Retinal pigment epithelial cell (primary cell): ENCODE measurements around the gene LARP4B.

Experiments used
- DNase-seq: peaks from one replicate; pipeline ENCODE4 v3.0.0-alpha.2; 2010; ENCODE audit warnings: low read depth
- H3K4me3 ChIP-seq: 2 replicates; pipeline ENCODE4 v1.5.1; 2011; ENCODE audit warnings: mild to moderate bottlenecking, low read length, control low read depth, moderate library complexity
- CTCF ChIP-seq: conservative IDR thresholded peaks from 2 replicates; pipeline ENCODE4 v1.5.1; 2011; ENCODE audit warnings: low read depth, low read length, control low read depth, inconsistent platforms

The LARP4B gene

DNA sequence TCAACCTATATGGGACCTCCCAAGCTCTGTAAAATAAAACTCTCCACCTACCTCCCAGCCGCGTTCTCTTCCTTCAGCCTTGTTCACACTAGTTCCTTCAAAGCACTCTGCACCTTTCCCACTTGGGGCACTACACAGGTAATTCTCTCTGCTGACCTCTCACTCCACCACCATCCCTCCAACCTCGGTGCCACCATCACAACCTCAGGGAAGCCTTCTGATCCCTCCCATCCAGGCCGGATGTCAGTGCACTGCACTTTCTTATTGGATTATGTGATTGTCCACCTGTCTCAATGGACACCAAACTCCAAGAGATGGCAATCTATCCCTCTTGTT lies 7.0 kb downstream of the LARP4B start:
- no peak for TF ChIP-seq CTCF
- no peak overlapping the region for H3K4me3 ChIP-seq
- DNase-seq, result no peak

- no peak for DNase-seq
- no peak overlapping the region for H3K4me3 ChIP-seq
- no peak for TF ChIP-seq CTCF
Measured at GRCh38 chr10:923844-924523, 7.5 kb downstream of the LARP4B start.

- no peak overlapping the region for H3K4me3 ChIP-seq
- no peak for DNase-seq
- no peak for TF ChIP-seq CTCF
Measured at GRCh38 chr10:921471-922414, 9.8 kb downstream of the LARP4B start.

GRCh38 chr10:920450-920849 lies 11.1 kb downstream of the LARP4B start:
- H3K4me3 ChIP-seq, result no peak overlapping the region
- no peak for DNase-seq
- no peak for TF ChIP-seq CTCF

DNA sequence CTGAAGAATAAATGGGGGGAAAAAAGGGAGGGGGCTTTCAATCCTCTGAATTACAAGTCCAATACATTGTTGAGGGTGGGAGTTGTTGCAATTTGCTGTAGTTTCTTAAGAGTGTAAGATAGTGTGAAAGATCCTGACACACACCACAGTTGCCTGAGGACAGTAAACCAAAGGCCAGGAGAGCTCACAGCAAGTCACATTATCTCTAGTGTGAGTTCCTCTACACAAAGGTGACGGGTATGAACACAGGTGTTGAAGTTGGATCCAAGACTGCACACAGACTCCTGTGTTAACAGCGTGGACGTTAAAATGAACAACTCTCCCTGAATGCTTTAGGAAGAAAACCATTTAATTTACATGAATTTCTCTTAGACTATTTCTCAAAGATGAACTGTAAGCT lies 12.0 kb downstream of the LARP4B start:
- H3K4me3 ChIP-seq, result no peak overlapping the region
- DNase-seq, result no peak
- TF ChIP-seq CTCF, result no peak

- DNase-seq, result no peak
- no peak overlapping the region for H3K4me3 ChIP-seq
- TF ChIP-seq CTCF, result no peak
Measured at GRCh38 chr10:917999-918398, 13.5 kb downstream of the LARP4B start.

DNA sequence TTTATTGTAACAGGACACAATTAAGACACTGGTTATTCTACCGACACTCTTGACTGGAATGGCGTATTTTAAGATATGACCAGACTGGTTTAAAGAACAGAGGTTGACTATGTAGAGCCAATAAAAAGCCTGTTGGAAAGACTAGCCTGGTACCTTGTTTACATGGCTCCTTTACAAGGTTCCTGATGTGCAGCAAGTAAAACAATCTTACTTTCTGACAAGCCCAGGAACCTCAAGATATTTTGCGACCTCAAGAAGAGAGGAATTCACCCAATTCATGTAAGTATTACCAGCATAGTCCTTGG lies 14.1 kb downstream of the LARP4B start:
- TF ChIP-seq CTCF, result no peak
- DNase-seq, result no peak
- no peak overlapping the region for H3K4me3 ChIP-seq
